BLaER1 treated with 17β-estradiol and CSF1 and Interleukin-3, amounts not matched to agents 10 nM and 100 nM (cell line): ENCODE measurements around the gene ABCA7.
A peak's percentile ranks its signal among the peaks of the same experiment; 100 is the strongest.

Experiments used
- H3K27ac ChIP-seq, 11 experiments: shearing (Covaris generic); formaldehyde crosslinking; 2 replicates each; pipeline ENCODE4 v1.8.1; 2022
- H3K27me3 ChIP-seq, 11 experiments: shearing (Covaris generic); formaldehyde crosslinking; 2 replicates each; pipeline ENCODE4 v1.8.1; 2022
- H3K36me3 ChIP-seq, 11 experiments: shearing (Covaris generic); formaldehyde crosslinking; 2 replicates each; pipeline ENCODE4 v1.8.1; 2022
- H3K4me1 ChIP-seq, 10 experiments: shearing (Covaris generic); formaldehyde crosslinking; 2 replicates each; pipeline ENCODE4 v1.8.1; 2022
- H3K4me2 ChIP-seq, 11 experiments: shearing (Covaris generic); formaldehyde crosslinking; 2 replicates each; pipeline ENCODE4 v1.8.1; 2022
- H3K4me3 ChIP-seq, 10 experiments: shearing (Covaris generic); formaldehyde crosslinking; 2 replicates each; pipeline ENCODE4 v1.8.1; 2022
- H3K9ac ChIP-seq, 11 experiments: shearing (Covaris generic); formaldehyde crosslinking; 2 replicates each; pipeline ENCODE4 v1.8.1; 2022
- H3K9me3 ChIP-seq, 11 experiments: shearing (Covaris generic); formaldehyde crosslinking; replicated peaks in 1 of 11; 2 replicates each; pipeline ENCODE4 v1.8.1; 2022
- H4K20me1 ChIP-seq, 11 experiments: shearing (Covaris generic); formaldehyde crosslinking; 2 replicates each; pipeline ENCODE4 v1.8.1; 2022
- Cebpa-rat ChIP-seq, 11 experiments: shearing (Covaris generic); IDR thresholded peaks; 2 replicates each; pipeline ENCODE4 v1.8.1; 2022

ABCA7 gene

DNA sequence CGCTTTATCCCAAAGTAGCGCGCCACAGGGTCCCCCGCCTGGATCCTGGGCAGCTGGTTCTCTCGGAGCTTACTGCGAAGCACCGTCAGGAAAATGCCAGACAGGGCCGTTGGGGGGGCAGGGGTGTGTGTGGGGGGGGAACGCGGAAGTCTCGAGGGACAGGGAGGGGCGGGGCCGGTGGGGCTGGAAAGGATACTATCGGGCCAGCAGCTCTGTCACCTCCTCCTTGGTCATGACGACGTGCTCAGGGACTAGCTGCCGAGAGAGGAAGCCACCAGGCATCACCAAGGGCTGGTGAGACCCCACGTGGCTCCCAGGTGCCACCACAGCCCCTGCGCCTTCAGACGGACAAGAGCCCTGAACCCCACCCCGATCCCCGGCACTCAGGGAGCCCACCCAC lies 50.0 kb downstream of the ABCA7 start:
- H3K36me3 ChIP-seq: peaks cover 69 to 86% (median 79%) of the 10 kb centered on the region in 11 experiments
- H3K9ac ChIP-seq: peak overlapping the region in 9 of 11 experiments; percentile 65 to 79 (median 75); a peak in 10 of 22 replicates
- TF ChIP-seq Cebpa-rat (IDR thresholded peaks at IDR 0.05): no peak
- H3K4me3 ChIP-seq: peak overlapping the region in 1 of 10 experiments; percentile 44; a peak in 1 of 20 replicates
- peaks cover 27 to 94% (median 87%) of the 10 kb centered on the region in 11 experiments; a peak in 21 of 22 replicates for H4K20me1 ChIP-seq
- no peaks in the 10 kb centered on the region for H3K27me3 ChIP-seq
- H3K9me3 ChIP-seq: no peaks in the 10 kb centered on the region
- H3K27ac ChIP-seq: peak overlapping the region in 9 of 11 experiments; percentile 75 to 86 (median 83); a peak in 14 of 22 replicates
- peaks cover 54 to 94% (median 76%) of the 10 kb centered on the region in 10 experiments for H3K4me1 ChIP-seq
- peak overlapping the region in 10 of 11 experiments; percentile 84 to 93 (median 90); a peak in 18 of 22 replicates for H3K4me2 ChIP-seq

DNA sequence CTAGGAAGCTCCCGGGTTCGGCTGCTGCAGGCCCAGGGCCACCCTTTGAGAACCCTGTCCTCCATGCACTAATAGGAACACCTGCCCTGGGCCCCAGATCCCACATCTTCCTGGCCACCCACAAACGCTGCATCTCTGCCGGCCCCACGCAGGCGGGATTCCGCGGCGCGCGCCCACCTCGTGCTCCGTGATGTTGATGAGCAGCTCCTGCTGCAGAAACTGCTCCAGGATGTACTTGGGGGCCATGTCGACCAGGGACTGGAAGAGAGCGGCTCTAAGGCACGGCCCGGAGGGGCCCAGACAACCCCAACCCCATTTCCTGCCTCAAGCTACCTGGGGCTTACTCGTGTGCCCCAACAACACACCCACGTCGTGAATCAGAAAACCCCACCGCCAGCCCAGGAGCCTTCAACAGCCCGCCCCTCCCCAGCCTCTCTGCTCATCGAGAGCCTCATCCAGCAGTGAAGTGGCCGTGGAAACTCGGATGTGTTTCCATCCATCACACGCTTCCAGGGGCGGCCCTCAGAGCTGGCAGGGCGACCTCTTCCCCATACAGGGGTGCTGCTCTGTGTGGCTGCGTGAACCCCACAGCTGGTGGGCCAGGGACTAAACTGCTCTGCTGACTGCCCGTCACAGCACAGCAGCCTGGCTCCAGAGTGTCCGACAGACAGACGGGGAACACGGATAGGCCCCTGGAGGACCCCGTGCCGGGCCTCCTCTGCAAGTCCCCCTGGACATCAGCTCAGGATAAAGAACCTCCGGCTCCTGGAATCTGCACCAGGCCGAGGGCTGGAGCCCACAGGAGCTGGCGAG lies 51.0 kb downstream of the ABCA7 start:
- Histone ChIP-seq H3K4me2 (peak overlapping the region in 5 of 11 experiments; percentile 1 to 42 (median 19); a peak in 6 of 22 replicates), H3K4me3 (no peak overlapping the region), H3K9ac (peak overlapping the region in 10 of 11 experiments; percentile 6 to 56 (median 40); a peak in 13 of 22 replicates), H3K9me3 (no peaks in the 10 kb centered on the region), H3K36me3 (peaks cover 58 to 75% (median 68%) of the 10 kb centered on the region in 11 experiments), H3K27me3 (no peaks in the 10 kb centered on the region), H3K4me1 (peaks cover 58 to 89% (median 76%) of the 10 kb centered on the region in 10 experiments), H3K27ac (peak overlapping the region in 7 of 11 experiments; percentile 1 to 42 (median 18); a peak in 5 of 22 replicates), H4K20me1 (peaks cover 17 to 84% (median 77%) of the 10 kb centered on the region in 11 experiments; a peak in 21 of 22 replicates)
- no peak for TF ChIP-seq Cebpa-rat (IDR thresholded peaks at IDR 0.05)

DNA sequence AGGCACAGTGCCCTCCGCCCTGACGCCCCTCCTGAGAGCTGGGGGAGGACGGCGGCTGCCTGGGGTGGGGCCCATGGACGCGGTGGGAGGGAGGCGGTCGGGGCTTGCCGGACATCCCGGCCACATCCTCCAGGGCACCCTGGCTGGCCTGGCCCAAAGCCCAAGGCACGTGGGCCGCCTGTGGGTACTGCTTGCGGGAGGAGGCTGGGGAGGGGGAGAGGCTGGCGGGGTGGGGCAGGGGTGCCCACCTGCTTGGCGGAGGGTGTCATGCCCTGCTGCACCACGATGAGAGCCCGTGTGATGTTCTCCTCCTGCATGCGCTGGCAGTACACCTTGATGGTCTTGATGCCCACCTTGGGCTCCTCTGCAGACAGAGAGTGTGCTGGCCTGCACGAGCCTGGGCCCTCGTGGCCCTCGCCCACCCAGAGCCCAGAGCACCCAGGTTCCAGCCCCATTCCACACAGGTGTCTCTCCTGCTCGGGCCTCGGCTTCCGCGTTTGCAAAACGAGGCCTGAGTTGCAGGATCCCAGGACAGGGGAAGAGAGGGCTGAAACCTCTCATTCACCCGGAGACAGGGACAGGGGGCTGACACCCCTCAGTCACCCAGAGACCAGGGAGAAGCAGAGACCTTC lies 51.8 kb downstream of the ABCA7 start:
- no peak overlapping the region for H3K4me3 ChIP-seq
- peak overlapping the region in 9 of 11 experiments; percentile 6 to 99 (median 50); a peak in 10 of 22 replicates for H3K9ac ChIP-seq
- H4K20me1 ChIP-seq: peaks cover 10 to 77% (median 69%) of the 10 kb centered on the region in 11 experiments; a peak in 21 of 22 replicates
- H3K9me3 ChIP-seq: no peaks in the 10 kb centered on the region
- H3K27me3 ChIP-seq: no peaks in the 10 kb centered on the region
- H3K4me2 ChIP-seq: peak overlapping the region in 3 of 11 experiments; percentile 10 to 98 (median 19); a peak in 3 of 22 replicates
- no peak for TF ChIP-seq Cebpa-rat (IDR thresholded peaks at IDR 0.05)
- peak overlapping the region in 4 of 11 experiments; percentile 1 to 42 (median 25); a peak in 4 of 22 replicates for H3K27ac ChIP-seq
- H3K4me1 ChIP-seq: peaks cover 54 to 89% (median 76%) of the 10 kb centered on the region in 10 experiments
- H3K36me3 ChIP-seq: peaks cover 51 to 68% (median 61%) of the 10 kb centered on the region in 11 experiments

DNA sequence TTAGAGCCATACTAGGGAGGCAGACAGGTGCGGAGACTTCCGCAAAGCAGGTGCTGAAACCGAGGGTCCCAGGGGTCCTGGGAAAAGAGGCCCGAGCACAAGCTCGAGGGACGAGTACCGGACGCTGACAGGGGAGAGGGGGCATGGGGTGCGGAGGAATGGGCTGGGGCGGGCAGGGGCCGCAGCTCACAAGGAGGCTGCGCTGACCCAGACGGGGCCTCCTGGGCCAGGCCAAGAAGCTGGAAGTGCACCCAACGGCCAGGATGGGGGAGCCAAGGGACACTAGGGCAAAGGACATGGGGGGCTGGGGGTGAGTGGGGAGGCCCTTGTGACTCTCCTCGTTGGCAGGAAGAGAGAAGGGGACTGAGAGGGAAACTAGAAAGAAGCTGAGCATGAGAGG lies 53.4 kb downstream of the ABCA7 start:
- no peaks in the 10 kb centered on the region for H3K27me3 ChIP-seq
- H3K4me1 ChIP-seq: peaks cover 48 to 89% (median 74%) of the 10 kb centered on the region in 10 experiments
- H4K20me1 ChIP-seq: peaks cover 8 to 62% (median 55%) of the 10 kb centered on the region in 11 experiments; a peak in 20 of 22 replicates
- no peaks in the 10 kb centered on the region for H3K9me3 ChIP-seq
- peak overlapping the region; percentile 90 to 100 (median 98) for H3K4me2 ChIP-seq
- TF ChIP-seq Cebpa-rat (IDR thresholded peaks at IDR 0.05): no peak
- H3K36me3 ChIP-seq: peaks cover 43 to 58% (median 53%) of the 10 kb centered on the region in 11 experiments
- peak overlapping the region in 9 of 11 experiments; percentile 29 to 100 (median 98); a peak in 14 of 22 replicates for H3K27ac ChIP-seq
- peak overlapping the region in 9 of 10 experiments; percentile 92 to 100 (median 98); a peak in 17 of 20 replicates for H3K4me3 ChIP-seq
- peak overlapping the region; percentile 90 to 99 (median 96); a peak in 21 of 22 replicates for H3K9ac ChIP-seq

DNA sequence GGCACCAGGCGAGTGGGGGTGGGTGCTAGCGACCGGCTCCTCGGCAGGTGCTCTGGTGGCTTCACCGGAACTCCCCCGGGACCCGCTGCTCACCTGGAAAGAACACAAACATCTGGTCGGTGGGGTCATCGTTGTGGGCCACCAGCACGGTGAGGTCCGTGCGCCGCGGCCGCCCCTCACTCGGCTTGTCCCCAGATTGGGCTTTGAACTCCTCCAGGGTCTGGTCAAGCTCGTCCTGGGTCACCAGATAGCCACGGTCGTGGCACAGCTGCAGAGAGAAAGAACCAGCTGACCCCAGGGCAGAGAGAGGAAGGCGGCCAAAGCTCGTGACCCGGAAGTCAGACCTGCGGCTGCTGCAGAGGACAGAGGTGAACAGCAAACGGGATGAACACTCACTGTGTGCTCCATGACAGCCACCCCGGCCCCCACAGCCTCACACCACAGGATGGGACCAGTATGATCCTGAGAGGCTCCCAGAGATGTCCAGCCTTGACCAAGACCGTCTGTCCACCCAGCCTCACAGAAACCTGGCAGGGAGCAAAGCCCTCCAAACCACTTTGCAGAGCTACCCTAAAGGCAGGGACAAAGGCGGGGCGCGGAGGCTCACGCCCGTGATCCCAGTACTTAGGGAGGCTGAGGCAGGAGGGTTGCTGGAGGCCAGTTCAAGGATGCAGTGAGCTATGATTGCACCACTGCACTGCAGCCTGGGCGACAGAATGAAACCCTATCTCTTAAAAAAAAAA lies 54.1 kb downstream of the ABCA7 start:
- Histone ChIP-seq H3K27me3 (no peaks in the 10 kb centered on the region), H3K27ac (peak overlapping the region in 10 of 11 experiments; percentile 73 to 100 (median 98); a peak in 21 of 22 replicates), H3K4me1 (peaks cover 48 to 89% (median 74%) of the 10 kb centered on the region in 10 experiments), H3K4me2 (peak overlapping the region; percentile 90 to 100 (median 98)), H4K20me1 (peaks cover 8 to 55% (median 49%) of the 10 kb centered on the region in 11 experiments; a peak in 20 of 22 replicates), H3K36me3 (peaks cover 41 to 52% (median 46%) of the 10 kb centered on the region in 11 experiments), H3K9ac (peak overlapping the region; percentile 90 to 99 (median 96)), H3K4me3 (peak overlapping the region; percentile 91 to 100 (median 98)), H3K9me3 (peaks cover 0 to 1% (median 0%) of the 10 kb centered on the region in 11 experiments; a peak in 3 of 22 replicates)
- no peak for TF ChIP-seq Cebpa-rat (IDR thresholded peaks at IDR 0.05)

DNA sequence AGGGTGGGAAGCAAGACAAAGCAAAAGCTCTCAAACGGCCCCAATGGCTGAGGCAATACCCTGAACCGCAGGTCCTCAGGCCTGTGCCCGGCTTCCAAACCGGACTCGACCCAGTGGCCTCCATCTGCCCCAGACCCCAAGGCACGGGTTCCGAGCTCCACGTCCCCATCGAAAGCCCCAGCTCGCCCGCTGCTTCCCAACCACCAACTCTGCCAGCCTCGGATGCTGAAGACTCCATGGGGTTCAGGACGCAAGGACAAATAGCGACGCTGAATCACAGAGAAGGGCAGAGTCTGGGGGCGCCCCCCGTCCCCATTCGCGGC lies 54.7 kb downstream of the ABCA7 start:
- Histone ChIP-seq H3K9me3 (peaks cover 0 to 8% (median 2%) of the 10 kb centered on the region in 11 experiments; a peak in 14 of 22 replicates), H3K27ac (peak overlapping the region; percentile 68 to 100 (median 98)), H3K36me3 (peaks cover 36 to 46% (median 40%) of the 10 kb centered on the region in 11 experiments), H3K4me1 (peaks cover 48 to 89% (median 74%) of the 10 kb centered on the region in 10 experiments), H3K9ac (peak overlapping the region; percentile 90 to 99 (median 96)), H4K20me1 (peaks cover 8 to 49% (median 42%) of the 10 kb centered on the region in 11 experiments; a peak in 20 of 22 replicates), H3K4me2 (peak overlapping the region; percentile 90 to 100 (median 98)), H3K27me3 (no peaks in the 10 kb centered on the region), H3K4me3 (peak overlapping the region; percentile 91 to 100 (median 98))
- TF ChIP-seq Cebpa-rat (IDR thresholded peaks at IDR 0.05): no peak

DNA sequence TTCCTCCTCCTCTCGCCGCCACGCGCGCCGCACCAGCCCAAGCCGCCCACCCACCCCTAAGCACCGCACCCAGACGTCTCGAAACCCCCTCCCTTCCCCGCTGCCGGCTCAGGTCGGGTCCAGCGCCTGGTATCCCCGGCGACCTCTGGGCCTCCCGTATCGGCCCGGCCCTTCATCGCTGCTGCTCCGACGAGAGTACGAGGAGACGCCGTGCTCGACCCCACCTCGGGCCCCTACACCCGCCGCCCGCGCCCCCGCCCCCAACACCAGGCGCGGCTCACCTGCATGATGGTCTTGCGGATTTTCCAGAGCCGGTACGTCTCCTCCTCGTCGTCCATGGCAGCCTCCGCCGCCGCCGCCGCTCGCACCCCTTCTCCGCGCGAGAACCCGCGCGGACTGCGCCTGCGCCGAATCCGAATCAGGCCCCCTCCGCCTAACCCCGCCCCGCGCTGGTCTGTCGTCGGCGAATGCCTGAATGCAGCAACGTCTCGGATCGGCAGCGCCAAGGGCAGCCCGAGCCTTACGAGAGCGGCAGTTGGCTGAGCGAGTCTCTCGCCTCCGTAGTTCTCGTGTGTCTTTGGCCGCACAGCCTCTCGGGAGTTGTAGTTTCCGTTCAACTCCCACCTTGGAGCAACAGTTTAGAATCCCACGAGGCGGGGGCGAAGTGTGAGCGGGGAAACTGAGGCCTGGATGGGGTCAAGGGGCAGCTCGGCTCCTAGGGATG lies 55.2 kb downstream of the ABCA7 start, which contains the start of gene POLR2E:
TSS of gene POLR2E (minus strand) at position 398 of the 724 bp plus-strand sequence. CDS start at position 338, 60 bp downstream.
- peaks cover 0 to 13% (median 8%) of the 10 kb centered on the region in 11 experiments; a peak in 14 of 22 replicates for H3K9me3 ChIP-seq
- peaks cover 8 to 48% (median 41%) of the 10 kb centered on the region in 11 experiments; a peak in 20 of 22 replicates for H4K20me1 ChIP-seq
- H3K4me2 ChIP-seq: peak within 1 kb of the TSS; percentile 90 to 100 (median 98)
- peaks cover 52 to 90% (median 77%) of the 10 kb centered on the region in 10 experiments for H3K4me1 ChIP-seq
- peak within 1 kb of the TSS; percentile 91 to 100 (median 98) for H3K4me3 ChIP-seq
- no peak for TF ChIP-seq Cebpa-rat (IDR thresholded peaks at IDR 0.05)
- peak within 1 kb of the TSS; percentile 68 to 100 (median 98) for H3K27ac ChIP-seq
- H3K36me3 ChIP-seq: peaks cover 35 to 43% (median 39%) of the 10 kb centered on the region in 11 experiments
- H3K27me3 ChIP-seq: no peaks in the 10 kb centered on the region
- peak within 1 kb of the TSS; percentile 90 to 99 (median 96) for H3K9ac ChIP-seq
